NCI-H2107 (cell line): ENCODE measurements around the gene PGAP1.

Source experiments
- DNase-seq: peaks from one replicate; lab custom pipeline; 2025; lab: John Stamatoyannopoulos, UW

The PGAP1 gene

DNA sequence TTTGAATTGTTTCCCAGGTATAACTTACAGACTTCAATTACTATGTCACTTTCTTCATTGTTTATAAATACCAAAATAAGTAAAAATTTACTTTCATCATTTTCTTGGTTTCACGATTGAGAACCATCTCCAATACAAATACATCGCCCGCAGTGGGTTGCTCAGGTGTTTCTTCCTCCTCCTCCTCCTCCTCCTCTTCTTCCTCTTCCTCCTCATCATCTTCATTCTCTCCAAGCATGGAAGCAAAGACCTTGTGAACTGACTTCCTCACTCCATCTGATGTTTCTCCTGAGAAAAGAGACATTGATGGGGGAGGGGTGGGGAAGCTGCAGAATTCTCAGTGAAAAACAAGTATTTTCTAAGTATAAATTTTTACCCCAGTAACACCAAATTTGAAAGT is 133.6 kb downstream of the PGAP1 start:
- DNase-seq = no peak

DNA sequence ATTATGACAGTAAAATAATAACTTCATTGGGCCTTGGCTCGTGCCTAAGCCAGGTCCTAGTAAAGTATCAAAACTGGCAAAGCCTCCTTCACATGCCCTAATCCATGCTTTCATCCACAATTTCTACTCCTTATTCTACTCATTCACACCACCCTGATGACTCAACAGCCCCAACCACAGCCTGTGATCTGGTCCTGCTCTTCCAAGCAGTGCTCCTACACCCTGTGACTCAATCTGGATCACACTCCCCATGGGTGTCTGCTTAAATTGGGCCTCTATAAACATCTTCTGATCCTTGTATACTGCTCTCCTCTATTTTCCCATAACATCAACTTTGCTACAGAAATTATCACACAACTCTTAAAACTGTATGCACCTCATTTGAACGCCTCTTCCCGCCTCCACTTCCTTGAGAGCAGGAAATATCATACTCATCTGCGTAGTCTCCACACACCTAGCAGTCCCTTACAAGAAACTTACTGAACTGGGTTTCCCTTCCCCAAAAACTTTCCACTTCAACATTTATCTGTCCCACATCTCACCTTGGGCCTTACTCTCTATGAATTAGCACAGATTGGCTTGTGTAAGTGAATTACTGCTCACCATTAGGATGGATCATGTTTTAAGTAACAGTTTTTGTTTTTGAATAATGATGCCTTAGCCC is 142.9 kb downstream of the PGAP1 start:
- DNase-seq = no peak
